K562 (cell line): Measurements from ENCODE around the gene STK33. TPM values are rescaled to one million over a fixed set of nuclear protein-coding genes. Genes with fewer than 3 reads are reported as not detected.

Experiments
- CHD7 ChIP-seq: fragments of 200-600 bp; sonication (generic); IDR thresholded peaks from one replicate; pipeline ENCODE4 v1.6.1; 2012; ENCODE audit warnings: mild to moderate bottlenecking, low read depth, low read length, inconsistent platforms
- ZNF212 ChIP-seq: fragments of 450-650 bp; formaldehyde crosslinking; IDR thresholded peaks from 2 replicates; pipeline ENCODE4 v1.4.0; 2020; ENCODE audit warnings: mild to moderate bottlenecking
- polyA plus RNA-seq, 8 experiments: library from polyadenylated mRNA; depleted of rRNA in 4 of 8; stranded (reverse) in 5 of 8; unstranded in 3 of 8; fragments of >200 nt; fragmentation: Nextera tagmentation in 2 of 8; fragmentation: Illumina TruSeq in 1 of 8; extraction: Ambion mirVana in 2 of 8; extraction: Trizol in 1 of 8; gene quantifications; 2 replicates each; pipeline versions ENCODE4 v1.2.1 to v1.2.3, GENCODE V29; 2011 to 2014; ENCODE audit warnings: inconsistent platforms in 1 of 8, missing spikeins in 1 of 8
- total RNA-seq, 7 experiments: library from RNA; depleted of rRNA in 6 of 7; stranded (reverse); fragments of >200 nt in 6 of 7; fragmentation: Illumina TruSeq in 2 of 7; extraction: Trizol in 2 of 7; gene quantifications; 2 replicates each; pipeline versions ENCODE4 v1.2.1 to v1.2.3, GENCODE V29; 2011 to 2021; ENCODE audit warnings: low replicate concordance in 1 of 7
- TF ChIP-seq, protein P1 (sequence below): fragments of 450-650 bp; formaldehyde crosslinking; IDR thresholded peaks from 2 replicates; pipeline ENCODE4 v1.4.0; 2022; ENCODE audit warnings: missing genetic modification characterization

The STK33 gene
- total and polyA plus RNA-seq, 9 of the 15 experiments (the other 6 are each of a cell fraction or from before 2014, with no cell fraction given): not detected

GRCh38 chr11:8361664-8362210, 232.3 kb downstream of the STK33 start (continued):
- TF ChIP-seq CHD7: no peak
- TF ChIP-seq ZNF212 (CRISPR knock-in tag): no peak
- TF ChIP-seq, protein P1, sequence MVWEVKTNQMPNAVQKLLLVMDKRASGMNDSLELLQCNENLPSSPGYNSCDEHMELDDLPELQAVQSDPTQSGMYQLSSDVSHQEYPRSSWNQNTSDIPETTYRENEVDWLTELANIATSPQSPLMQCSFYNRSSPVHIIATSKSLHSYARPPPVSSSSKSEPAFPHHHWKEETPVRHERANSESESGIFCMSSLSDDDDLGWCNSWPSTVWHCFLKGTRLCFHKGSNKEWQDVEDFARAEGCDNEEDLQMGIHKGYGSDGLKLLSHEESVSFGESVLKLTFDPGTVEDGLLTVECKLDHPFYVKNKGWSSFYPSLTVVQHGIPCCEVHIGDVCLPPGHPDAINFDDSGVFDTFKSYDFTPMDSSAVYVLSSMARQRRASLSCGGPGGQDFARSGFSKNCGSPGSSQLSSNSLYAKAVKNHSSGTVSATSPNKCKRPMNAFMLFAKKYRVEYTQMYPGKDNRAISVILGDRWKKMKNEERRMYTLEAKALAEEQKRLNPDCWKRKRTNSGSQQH: no peak
